ENCODE data around the gene TFCP2L1. TPM values are rescaled to one million over a fixed set of nuclear protein-coding genes. Genes with fewer than 3 reads are reported as not detected.
"Not testable (repeated sequence)": the region's sequence is repeated elsewhere in the genome, so short reads cannot be mapped to it uniquely, and the experiment has no call there.

The TFCP2L1 gene
- total RNA-seq, 1 donor from 2014 or later: 0.27 TPM

- intact Hi-C loops (cut with DNase I): no loop called here
- DNase-seq (ENCODE audit: low spot score): no peak
- ATAC-seq: no peak
Observed at GRCh38 chr2:121234791-121235190, 50.2 kb downstream of the TFCP2L1 start.

GRCh38 chr2:121234144-121234543 lies 50.9 kb downstream of the TFCP2L1 start:
- ATAC-seq (no peak), DNase-seq (ENCODE audit: low spot score) (no peak)
- intact Hi-C loops (cut with DNase I): no loop called here

- intact Hi-C loops (cut with DNase I): no loop called here
- DNase-seq (ENCODE audit: low spot score): no peak
- no peak for ATAC-seq
Observed at GRCh38 chr2:121233486-121234110, 51.4 kb downstream of the TFCP2L1 start.

DNA sequence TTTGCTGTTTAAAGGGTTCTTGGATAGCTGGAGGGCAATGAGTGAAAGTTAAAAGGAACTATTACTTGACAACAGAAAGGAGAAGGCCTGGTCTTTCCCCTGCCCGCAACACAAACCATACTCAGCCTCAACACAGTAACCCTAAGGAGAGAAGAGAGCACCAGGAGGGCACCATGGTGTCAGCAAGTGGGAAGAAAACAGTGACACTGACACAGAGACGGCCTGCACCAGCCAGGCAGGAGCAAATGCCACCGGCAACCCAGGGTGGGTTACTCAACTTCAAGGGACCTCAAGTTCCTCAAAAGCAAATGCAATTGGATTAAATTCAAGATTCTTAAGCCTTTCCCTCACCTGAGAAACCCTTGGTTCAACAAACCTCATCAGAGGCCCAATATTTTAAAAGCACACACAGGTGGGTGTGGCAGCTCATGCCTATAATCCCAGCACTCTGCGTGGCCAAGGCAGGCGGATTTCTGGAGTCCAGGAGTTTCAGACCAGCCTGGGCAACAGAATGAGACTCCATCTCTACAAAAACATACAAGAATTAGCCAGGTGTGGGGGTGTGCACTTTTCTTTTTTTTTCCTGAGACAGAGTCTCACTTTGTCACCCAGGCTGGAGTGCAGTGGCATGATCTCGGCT lies 52.3 kb downstream of the TFCP2L1 start:
- intact Hi-C loops (cut with DNase I): no loop called here
- no peak for ATAC-seq
- DNase-seq (ENCODE audit: low spot score): no peak

DNA sequence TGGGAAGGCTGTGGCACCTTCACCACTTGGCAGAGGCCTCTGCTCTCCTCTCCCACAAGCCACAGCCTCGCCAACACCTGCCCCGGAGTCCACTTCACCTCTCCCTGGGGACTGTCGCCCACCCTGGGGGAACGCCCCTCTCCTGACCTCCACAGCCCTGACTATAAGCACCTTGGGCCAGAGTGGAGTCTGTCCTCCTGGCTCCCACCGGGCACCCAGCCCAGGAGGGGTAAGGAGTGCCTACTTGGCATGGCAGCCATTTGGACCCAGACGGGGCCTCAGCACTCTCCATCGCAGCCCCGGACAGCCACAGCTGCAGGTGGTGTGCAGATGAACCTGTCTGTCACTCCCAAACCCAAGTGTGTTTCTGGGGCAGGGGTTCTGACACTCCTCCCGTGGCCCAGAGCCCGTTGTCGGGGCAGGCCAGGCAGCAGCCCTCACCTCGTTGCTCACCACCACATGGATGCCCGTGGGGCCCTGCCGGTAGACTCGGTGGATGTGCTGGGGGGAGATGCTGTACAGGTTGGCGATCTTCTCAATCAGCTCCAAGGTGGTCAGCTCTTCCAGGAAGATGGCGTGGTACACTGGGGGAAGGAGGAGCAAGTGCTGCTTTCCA lies 53.5 kb downstream of the TFCP2L1 start:
- ATAC-seq: no peak
- intact Hi-C loops (cut with DNase I): no loop called here
- DNase-seq (ENCODE audit: low spot score): no peak

DNA sequence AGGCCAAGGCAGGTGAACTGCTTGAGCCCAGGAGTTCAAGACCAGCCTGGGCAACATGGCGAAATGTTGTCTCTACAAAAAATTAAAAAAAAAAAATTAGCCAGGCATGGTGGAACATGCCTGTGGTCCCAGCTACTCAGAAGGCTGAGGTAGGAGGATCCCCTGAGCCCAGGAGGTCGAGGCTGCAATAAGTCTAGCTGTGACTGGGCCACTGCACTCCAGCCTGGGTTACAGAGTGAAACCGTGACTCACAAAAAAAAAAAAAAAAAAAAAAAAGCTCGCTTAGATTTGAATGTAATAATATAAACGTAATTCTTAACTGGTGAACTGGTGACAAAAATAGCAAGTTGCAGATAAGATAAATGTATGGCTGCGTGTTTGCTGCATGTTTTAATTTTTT lies 56.5 kb downstream of the TFCP2L1 start:
- DNase-seq (ENCODE audit: low spot score): no peak
- ATAC-seq: no peak
- intact Hi-C loops (cut with DNase I): no loop called here

DNA sequence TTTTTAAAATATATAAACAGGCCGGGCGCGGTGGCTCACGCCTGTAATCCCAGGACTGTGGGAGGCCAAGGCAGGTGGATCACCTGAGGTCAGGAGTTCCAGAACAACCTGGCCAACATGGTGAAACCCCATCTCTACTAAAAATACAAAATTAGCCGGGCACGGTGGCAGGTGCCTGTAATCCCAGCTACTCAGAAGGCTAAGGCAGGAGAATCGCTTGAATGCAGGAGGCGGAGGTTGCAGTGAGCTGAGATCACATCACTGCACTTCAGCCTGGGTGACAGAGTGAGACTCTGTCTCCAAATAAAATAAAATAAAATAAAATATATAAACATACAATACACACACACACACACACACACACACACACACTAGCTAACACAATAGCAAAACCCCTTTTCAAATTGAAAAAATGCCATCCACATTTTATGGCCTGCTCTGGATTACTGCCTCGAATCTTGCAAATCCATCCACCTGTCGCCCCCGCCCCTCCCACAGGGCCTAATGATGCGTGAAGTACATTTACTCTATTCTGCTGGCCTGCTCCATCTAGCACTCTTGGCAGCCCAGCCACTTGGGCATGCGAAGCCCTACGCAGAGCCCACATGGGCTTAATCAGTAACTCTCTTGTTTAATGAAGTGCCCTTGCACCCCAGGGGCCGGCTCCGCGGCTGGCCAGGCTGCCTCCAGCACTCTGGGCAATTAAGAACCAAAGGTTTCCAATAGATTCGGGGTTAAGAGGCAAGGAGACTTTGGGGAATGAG lies 57.4 kb downstream of the TFCP2L1 start:
- ATAC-seq; DNase-seq (ENCODE audit: low spot score); intact Hi-C loops (cut with DNase I): not testable (repeated sequence)

GRCh38 chr2:121225681-121226080 lies 59.3 kb downstream of the TFCP2L1 start:
- ATAC-seq; intact Hi-C loops (cut with DNase I): not testable (repeated sequence)

DNA sequence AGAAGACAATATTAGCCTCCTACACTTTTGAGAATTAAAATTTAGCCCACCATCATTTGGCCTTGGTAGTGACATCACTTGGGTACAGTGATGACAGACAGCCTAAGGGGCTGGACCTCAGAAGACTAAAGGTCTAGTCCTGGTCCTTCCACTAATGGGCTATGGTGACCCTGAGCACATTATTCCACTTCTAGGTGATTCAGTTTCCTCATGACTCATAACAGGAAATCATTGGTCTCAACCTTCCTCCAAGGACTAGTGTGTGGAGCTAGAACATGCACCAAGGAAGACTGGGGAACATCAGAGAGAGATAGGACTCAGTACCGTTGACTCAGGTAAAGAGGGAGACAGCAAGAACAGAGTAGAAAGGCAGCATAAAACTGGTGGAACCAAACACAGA lies 64.0 kb downstream of the TFCP2L1 start:
- intact Hi-C loops (cut with DNase I): no loop called here
- ATAC-seq: no peak
- no peak for DNase-seq (ENCODE audit: low spot score)

More at GRCh38 chr2:121225681-121226080, 59.3 kb downstream of the TFCP2L1 start:
- DNase-seq (ENCODE audit: low spot score): not testable (repeated sequence)

DNA sequence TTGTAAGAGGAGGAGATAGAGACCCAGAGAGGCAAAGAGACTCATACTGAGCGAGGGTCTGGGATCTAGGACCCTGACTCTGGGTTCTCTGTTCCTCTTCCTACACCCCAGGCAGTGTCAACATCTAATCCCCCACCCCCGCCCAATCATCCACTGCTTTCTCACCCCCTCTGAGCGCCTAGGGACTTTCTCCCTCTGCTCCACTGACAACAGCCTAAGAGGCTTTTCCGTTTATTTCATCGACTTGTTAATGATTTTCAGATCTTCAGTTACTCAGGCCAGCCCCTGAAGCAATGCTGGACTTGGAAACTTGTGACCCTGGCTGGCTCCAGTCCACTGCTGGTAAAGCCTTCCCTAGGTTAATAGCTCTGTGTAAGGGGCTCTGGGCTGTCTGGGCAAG lies 65.1 kb downstream of the TFCP2L1 start:
- intact Hi-C loops (cut with DNase I): no loop called here
- ATAC-seq: no peak
- DNase-seq (ENCODE audit: low spot score): no peak

DNA sequence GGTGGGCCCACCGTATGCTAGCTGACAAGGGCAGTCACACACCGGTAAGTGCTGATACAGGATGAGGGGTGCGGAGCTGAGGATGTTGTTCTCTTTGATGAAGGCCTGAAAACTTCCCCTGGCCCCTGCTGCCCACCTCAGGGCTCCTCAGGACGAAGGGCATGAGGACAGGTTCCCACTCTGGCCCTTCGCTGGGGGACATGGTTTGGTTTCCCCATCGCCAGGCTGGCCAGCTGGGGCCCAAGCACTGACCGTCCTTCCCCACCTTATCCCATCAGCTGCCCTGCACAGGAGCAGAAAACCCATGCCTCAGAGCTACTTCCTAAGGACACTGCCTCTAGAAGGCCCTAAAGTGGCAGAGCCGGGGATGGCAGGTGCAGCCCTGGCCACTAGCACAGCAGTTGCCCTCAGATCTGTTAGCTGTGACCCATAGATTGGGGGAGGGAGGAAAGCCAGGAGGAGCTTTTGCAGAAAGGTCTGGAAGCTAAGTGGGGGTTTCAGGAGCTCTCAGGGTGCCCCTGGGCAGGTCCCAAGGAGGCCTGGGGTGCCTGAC lies 66.5 kb downstream of the TFCP2L1 start:
- intact Hi-C loops (cut with DNase I): no loop called here
- no peak for ATAC-seq
- DNase-seq (ENCODE audit: low spot score): no peak

- intact Hi-C loops (cut with DNase I): no loop called here
- no peak for ATAC-seq
- no peak for DNase-seq (ENCODE audit: low spot score)
Observed at GRCh38 chr2:121217627-121218026, 67.4 kb downstream of the TFCP2L1 start.

DNA sequence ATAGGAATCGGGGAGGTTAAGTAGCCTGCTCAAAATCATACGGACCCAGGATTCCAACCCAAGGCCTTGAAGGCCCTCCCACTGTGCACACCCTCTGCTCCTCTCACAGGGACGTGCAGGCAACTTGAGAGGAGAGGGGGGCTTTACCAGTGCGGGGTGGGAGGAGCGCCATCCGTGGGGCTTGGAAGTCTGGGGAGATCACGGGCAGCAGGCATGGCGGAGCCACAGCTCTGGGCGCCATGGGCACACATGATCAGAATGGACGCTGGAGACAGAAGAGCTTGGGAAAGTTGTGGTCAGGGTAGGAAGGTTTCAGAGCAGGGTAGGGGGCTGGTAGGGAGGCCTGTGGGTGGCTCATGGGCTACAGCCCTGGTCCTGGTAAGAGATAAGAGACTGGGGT lies 70.7 kb downstream of the TFCP2L1 start:
- ATAC-seq (no peak), DNase-seq (ENCODE audit: low spot score) (no peak)
- intact Hi-C loops (cut with DNase I): no loop called here

GRCh38 chr2:121213386-121213785 lies 71.6 kb downstream of the TFCP2L1 start:
- intact Hi-C loops (cut with DNase I): no loop called here
- no peak for ATAC-seq
- no peak for DNase-seq (ENCODE audit: low spot score)

- DNase-seq (ENCODE audit: low spot score) (no peak), ATAC-seq (no peak)
- intact Hi-C loops (cut with DNase I): no loop called here
Observed at GRCh38 chr2:121212661-121213325, 72.2 kb downstream of the TFCP2L1 start.

- ATAC-seq (no peak), DNase-seq (ENCODE audit: low spot score) (no peak)
- intact Hi-C loops (cut with DNase I): no loop called here
Observed at GRCh38 chr2:121211689-121212151, 73.3 kb downstream of the TFCP2L1 start.

- ATAC-seq (no peak), DNase-seq (ENCODE audit: low spot score) (no peak)
- intact Hi-C loops (cut with DNase I): no loop called here
Observed at GRCh38 chr2:121211251-121211650, 73.8 kb downstream of the TFCP2L1 start.

DNA sequence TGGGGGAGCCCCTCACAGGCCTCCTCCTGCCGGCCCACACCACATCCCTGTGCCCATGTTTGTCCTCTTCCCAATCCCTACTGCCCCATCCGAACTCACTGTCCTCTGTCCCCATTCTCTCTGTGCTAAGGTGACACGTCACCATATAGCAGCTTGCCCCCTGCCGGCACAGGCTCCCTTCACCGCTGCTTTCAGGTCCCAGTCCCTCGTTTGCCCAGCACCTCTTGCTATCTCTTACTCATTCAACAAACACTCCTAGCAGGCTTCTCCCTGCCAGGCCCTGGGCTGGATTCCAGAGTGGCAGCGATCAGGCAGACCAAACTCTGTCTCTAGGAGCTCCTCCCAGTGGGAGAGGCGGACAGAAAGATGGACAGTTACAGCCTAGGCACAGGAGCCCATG lies 74.3 kb downstream of the TFCP2L1 start:
- no peak for DNase-seq (ENCODE audit: low spot score)
- intact Hi-C loops (cut with DNase I): no loop called here
- no peak for ATAC-seq

- intact Hi-C loops (cut with DNase I): no loop called here
- ATAC-seq (no peak), DNase-seq (ENCODE audit: low spot score) (no peak)
Observed at GRCh38 chr2:121209014-121209610, 75.9 kb downstream of the TFCP2L1 start.

Measured in sciatic nerve (tissue), 2 donors.